ENCODE data around the gene IL5.
"Not testable (repeated sequence)": the region's sequence is repeated elsewhere in the genome, so short reads cannot be mapped to it uniquely, and the experiment has no call there.

Gene IL5

DNA sequence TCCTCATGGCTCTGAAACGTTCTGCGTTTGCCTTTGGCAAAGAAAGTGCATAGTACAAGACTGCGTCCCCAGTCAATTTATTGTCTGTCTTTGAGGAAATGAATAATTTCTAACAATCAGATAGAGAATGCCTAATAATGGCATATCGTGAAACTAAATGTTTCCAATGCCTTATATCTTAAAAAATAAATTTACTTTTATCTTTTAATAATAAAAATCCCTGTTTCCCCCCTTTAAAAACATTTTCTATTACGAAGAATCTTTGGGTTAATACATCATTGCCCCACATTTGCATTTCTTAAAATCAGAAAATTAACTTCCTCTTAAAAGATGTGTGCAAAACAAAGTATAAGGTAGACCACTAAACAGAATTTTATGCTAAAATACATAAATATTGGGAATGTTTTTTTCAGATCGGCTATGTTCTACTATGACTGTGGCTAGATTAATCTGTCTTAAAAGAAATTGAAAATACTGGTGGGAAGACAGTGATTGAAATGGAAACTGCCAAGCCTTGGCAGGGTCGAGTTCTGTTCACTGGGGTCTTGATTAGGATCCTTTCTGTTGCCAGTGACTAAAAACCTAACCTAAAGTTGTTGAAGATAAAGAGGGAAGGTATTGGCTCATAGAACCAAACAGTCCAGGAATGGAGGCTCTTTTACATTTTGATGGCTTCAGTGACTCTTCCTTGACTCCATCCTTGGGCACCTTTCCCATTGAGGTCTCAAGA lies at the start of gene IL5:
Gene IL5, minus strand, starts transcription at position 51 of the 730 bp plus-strand sequence. Its CDS starts 44 bp downstream, at position 7.
- DNase-seq, result no peak

DNA sequence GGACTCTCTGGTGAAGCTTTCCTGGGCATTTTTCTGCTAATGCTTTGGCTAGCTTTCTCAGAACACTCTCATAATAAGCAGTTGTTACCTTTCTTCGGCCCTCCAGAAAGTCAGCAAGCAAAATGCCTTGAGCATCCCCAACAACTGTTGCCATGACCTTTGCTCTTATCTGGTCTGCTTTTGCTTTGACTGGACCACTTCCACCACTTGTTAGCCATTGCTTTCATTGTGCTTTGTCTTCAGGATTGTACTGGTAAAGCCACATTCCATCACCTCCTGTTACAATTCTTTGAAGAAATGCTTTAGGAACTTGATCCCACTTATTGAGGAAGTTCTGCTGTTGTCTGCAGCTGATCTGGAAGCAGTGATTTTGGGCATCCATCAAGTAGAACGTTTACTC lies 49.2 kb upstream of the IL5 start:
- no peak for DNase-seq

DNA sequence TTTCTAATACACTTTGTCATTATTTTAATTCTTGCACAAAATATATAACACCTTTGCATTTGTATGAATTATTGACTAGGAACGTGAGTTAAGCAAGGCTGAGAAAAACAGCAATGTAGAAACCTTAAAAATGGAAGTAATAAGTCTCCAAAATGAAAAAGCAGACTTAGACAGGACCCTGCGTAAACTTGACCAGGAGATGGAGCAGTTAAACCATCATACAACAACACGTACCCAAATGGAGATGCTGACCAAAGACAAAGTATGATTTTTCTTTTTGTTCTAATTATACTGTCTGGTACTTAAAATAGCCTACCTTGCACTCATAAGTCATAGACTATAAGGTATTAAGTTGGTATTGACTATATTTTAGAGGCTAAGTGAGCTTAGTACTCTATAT lies 47.8 kb upstream of the IL5 start:
- DNase-seq, result no peak

DNA sequence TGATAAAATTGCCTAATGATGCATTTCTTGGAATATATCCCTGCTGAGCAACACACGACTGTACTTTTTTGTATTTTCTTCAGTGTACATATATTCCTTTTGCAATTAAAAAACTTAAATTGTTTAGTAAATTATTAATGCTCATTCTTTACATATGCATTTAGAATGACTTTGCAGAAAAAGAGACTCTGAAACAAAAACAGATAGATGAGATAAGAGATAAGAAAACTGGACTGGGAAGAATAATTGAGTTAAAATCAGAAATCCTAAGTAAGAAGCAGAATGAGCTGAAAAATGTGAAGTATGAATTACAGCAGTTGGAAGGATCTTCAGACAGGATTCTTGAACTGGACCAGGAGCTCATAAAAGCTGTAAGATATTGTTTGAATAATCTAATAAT lies 46.1 kb upstream of the IL5 start:
- no peak for DNase-seq

DNA sequence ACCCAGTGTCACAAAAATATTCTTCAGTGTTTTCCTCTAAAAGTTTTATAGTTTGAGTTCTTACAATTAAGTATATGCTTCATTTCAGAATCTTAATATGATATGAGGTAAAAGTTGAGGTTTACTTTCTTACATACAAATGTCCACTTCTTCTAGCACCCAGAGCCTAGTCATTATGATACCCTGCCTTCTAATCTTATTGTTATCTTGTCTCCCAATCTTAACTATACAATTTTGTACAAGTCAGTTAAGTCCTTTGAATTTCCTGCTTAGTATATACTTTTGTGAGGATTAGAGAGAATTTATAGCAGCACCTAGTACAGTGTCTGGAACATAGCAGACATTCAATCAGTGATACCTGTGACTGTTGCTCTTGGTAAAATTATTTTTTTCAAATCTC lies 42.7 kb upstream of the IL5 start:
- no peak for DNase-seq

DNA sequence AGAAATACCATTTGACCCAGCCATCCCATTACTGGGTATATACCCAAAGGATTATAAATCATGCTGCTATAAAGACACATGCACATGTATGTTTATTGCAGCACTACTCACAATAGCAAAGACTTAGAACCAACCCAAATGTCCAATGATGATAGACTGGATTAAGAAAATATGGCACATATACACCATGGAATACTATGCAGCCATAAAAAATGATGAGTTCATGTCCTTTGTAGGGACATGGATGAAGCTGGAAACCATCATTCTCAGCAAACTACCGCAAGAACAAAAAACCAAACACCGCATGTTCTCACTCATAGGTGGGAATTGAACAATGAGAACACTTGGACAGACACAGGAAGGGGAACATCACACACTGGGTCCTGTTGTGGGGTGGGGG lies 41.2 kb upstream of the IL5 start:
- not testable (repeated sequence) for DNase-seq

DNA sequence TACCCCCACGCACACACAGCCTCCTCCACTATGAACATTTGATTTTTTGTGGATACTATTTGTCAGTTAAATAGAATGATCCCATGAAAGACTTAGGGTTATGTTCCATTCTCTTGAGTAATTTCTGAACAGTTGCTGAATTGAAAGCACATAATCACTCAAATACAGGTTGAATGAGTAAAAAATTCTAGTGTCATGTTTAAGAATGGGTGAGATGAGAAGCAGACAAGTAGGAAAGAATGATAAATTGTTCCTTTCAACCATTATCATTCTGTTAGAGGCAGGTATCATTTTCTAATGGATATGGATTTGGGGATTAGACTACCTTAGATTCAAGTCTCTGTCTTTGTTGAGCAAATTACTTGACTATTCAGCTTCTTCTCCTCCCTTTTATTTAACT lies 32.8 kb upstream of the IL5 start:
- no peak for DNase-seq

DNA sequence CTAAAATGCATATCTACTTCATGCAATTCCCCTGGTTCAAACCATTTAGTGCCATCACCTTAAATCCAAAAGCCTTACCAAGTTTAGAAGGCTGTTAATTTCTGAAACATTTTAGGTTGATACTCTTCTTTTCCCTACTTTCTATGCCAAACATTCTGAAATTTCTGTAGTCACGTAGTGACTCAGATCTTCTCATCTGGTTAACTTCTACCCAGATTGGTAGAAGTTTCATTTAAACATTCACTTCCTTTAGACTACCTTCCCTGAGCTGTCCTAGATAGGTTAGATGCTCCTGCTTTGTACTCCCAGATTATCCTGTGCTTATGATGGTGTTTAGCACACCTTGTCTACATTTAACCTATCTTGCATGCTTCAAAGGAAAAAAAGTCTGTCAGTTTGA lies 23.3 kb upstream of the IL5 start:
- no peak for DNase-seq

DNA sequence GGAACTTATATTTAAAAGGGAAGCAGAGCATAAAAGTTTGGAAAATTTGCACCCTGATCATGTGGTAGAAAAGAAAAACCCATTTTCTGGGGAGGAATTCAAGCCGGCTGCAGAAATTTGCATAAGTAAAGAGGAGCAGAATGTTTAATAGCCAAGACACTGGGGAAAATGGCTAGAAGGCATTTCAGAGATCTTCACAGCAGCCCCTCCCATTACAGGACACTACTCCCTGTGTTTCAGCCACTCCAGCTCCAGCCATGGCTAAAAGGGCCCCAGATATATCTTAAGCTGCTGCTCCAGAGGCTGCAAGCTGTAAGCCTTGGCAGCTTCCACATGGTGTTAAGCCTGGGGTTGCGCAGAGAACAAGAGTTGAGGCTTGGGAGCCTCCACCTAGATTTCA lies 21.2 kb upstream of the IL5 start:
- not testable (repeated sequence) for DNase-seq

DNA sequence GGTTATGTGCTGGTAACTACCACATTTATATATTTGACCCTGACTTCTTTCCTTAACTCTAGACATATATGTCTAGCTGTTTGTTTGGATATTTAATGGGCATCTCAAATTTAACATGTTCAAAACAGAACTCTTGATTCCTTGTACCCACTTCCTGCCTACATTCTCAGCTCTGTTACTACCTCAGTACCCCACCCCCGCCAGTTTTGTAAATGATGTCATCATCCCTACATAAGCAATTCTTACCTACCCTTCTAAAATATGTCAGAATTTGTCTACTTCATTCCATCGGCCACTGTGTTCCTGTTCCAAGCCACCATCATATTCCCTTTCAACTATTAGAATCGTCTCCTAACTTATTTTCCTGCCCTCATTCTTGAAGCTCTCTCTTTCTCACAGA lies 18.3 kb upstream of the IL5 start:
- DNase-seq, result no peak

DNA sequence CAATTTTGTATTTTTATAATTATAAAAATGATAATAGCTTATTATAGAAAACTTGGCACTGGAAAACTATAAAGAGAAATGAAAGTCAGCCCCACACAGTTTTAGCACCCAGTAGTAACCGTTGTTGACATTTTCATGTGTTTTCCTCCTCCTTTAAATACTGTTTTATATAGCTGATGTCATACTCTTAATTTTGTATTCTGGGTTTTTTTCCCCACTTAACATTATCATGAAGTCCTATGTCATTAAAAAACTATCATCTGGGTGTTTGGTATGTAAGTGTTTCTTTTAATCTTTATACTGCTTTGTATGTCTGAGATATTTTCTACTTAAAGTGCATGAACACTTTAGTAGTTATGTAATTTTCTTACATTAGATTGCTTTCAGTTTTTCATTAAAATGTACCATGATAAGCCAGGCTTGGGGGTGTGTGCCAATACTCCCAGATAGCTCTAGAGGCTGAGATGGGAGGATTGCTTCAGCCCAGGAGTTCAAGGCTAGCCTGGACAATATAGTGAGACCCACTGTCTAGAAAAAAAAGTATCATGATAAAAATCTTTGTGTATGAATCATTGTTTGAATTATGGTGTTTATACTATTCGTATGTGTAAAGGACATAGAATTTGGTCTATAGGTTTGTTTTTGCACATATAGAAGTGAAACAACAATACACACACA lies 16.2 kb upstream of the IL5 start:
- no peak for DNase-seq

DNA sequence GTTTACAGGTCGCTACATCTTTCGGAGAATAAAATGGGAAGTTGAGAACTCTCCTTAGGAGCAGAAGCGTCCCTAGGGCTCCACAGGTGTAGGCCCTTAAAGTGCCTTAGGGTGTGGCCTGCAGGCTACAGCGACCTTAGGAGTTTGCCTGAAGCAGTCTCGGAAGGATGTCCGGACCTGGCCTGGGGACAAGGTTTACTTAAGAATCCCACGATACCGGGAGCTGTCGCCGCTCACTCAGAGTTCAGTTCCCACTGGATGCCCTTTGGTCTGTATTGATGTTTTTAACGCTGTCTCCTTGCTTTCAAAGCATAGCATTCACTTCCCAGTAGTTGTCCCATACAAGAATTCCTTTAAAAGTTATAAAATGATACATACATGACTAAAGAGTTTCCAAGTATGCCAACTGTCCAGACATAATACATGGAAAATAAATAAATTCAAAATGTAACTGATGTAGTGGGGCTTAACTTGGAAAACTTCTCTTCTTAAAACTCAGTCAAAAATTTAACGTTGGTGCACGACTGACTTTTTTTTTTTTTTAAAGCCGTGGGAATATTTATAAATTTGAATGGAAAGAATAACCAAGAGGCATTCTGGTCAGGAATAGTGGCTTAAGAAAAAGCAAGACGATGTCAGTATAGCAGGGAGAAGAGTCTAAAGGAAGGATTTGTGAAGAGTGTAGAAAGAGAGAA lies 14.3 kb upstream of the IL5 start:
- DNase-seq, result peak; percentile 0

DNA sequence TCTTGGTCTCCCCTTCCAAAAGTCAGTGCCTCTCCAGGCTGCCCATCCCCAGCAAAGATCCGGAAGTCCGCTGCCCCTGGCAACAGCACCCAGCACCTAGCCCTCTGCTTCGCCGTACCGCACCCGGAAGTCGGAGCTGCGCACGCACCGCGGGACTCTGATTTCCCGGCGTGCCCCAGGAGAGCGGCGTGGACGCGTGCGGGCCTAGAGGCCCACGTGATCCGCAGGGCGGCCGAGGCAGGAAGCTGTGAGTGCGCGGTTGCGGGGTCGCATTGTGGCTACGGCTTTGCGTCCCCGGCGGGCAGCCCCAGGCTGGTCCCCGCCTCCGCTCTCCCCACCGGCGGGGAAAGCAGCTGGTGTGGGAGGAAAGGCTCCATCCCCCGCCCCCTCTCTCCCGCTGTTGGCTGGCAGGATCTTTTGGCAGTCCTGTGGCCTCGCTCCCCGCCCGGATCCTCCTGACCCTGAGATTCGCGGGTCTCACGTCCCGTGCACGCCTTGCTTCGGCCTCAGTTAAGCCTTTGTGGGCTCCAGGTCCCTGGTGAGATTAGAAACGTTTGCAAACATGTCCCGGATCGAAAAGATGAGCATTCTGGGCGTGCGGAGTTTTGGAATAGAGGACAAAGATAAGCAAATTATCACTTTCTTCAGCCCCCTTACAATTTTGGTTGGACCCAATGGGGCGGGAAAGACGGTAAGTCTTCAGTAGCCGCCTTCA lies 13.6 kb upstream of the IL5 start, which contains the start of gene RAD50:
Gene RAD50, plus strand, starts transcription at position 215 of the 715 bp plus-strand sequence. Its CDS starts 348 bp downstream, at position 563.
- DNase-seq, result peak; percentile 17

DNA sequence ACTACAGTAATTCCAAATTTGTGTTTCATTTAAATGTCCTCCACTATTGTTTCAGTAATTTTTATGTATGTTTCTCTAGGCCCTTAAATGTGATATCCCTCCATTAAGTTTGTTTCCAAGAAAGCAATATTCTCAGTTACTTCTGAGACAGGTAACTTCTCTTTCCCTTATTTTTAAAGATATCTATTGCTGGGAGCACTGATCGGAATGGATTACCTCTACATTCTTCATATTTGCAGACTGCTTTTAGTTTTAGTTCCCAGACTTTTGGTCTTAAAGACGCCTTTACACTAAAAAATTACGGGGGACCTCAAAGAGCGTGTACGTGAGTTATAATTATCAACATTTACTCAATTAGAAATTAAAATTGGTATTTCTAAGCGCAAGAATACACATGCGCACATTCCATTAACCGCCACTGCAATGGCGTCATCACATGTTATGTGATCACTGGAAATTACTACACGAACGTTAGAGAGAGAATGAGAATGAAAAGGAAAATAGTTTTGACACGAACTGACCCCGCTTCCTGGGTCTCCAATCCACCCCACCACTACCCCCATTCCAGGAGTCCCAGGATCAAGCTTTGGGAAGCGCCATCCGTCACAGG lies 12.9 kb upstream of the IL5 start:
- DNase-seq, result no peak

DNA sequence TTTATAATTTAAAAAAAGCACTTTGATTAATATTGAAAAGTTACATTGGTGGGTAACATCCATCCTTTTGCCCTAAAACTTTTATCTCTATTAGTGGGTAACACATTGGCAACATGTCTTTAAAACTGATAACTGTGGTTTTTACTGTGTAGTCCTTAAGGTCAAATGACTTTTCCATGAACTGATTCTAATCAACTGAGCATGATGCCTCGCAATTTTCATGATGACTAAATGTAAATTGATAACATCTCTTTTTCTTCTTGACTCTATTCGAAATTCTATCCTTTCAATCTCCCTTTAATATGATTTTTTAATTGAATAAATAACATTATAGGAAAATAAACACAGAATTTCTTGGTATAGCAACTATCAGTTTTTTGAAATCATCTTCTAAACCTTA lies 6.3 kb upstream of the IL5 start:
- no peak for DNase-seq

DNA sequence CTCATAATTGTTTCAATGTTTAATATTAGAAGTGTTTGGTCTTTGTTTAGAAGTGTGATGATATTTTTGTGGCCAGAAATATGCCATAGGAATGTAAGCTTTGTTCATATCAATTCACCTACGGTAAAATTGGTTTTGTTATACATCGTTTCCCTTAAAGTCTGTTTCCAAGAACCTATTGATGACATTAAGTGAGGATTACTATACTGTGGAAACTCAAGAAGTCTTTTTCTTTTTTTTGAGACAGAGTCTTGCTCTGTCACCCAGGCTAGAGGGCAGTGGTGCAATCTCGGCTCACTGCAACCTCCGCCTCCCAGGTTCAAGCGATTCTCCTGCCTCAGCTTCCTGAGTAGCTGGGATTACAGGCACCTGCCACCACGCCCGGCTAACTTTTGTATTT lies 5.5 kb upstream of the IL5 start:
- DNase-seq, result not testable (repeated sequence)

DNA sequence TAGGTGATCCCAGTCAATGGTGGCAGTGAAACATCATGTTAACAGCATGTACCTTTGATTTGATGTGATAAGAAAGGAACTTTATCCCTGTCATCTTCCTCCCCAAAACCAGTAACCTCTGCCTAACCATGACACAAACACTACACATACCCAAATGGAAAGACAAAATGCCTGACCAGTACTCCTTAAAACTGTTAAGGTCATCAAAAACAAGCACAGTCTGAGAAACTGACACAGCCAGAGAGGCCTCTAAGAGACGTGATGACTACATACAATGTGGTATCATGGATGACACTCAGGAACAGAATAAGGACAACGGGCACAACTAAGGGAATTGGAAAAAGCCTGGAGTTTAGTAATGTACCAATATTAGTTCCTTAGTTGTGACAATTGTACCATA lies 3.9 kb upstream of the IL5 start:
- no peak for DNase-seq

DNA sequence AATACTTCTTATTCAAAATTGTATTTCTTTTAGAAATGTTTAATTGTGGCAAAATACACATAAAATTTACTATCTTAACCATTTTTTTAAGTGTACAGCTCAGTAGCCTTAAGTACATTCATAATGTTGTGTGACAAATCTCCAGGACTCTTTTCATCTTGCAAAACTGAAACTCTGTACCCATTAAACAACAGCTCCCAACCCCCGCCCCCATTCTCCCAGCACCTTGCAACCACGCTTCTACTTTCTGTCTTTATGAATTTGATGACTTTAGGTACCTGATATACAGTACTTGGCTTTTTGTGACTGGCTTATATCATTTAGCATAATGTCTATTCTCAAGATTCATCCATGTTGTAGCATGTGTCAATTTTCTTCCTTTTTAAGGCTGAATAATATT lies 2.8 kb upstream of the IL5 start:
- DNase-seq, result no peak

DNA sequence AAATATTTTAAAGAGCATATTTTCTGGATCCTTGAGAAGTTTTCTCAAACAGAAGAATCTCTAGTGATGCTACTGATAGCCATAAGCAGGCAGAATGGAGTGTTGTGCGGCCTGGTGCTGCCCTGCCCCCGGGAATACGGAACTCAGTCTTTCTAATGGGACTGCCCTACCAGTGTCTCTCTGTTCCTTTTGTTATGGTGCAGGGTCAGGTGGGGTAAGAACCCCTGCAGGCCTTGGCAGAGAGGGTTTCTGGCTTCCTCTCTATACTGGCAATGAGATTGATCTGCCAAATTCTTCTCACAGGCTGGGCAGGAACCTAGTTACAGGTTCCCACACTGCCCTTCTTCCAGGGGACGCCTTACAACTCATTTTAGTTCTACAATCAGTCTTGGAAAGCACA lies 2.6 kb downstream of the IL5 start:
- DNase-seq, result no peak

DNA sequence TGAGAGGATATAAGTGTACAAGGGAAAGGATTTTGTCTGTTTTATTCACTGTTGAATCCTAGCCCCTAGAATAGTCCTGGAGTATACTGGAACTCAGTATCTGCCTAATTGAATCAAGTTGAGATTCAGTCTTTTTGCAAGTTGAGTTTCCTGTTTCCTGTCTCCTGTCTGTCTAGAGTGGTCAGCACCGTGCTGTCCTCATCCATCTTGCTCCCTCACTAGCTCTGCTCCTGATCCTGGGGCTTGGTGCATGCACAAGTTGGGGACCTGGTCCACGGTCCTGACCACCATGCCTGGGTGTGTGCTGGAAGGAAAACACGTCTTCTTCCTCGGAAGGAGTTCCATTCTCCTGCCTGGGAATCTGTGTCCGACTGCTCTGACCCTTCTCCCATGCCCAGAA lies 3.2 kb downstream of the IL5 start:
- no peak for DNase-seq

DNA sequence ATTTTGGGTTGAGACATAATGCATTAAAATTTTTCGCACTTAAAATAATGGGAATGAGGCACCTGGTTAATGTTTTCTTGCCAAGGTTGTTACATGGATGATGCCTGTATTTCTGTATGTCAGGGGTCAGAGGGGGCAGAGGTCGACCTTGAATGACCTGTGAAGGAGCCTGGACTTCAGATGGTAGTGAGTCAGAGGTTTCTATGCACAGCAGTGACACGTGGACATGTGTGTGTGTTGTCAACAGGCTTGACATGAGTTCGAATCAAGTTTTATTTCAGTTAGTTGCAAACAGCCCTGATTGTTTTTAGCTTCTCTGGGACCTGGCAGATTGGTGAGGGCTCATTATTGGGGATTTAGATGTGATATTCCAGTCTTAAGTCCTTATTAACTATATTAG lies 3.6 kb downstream of the IL5 start:
- no peak for DNase-seq

DNA sequence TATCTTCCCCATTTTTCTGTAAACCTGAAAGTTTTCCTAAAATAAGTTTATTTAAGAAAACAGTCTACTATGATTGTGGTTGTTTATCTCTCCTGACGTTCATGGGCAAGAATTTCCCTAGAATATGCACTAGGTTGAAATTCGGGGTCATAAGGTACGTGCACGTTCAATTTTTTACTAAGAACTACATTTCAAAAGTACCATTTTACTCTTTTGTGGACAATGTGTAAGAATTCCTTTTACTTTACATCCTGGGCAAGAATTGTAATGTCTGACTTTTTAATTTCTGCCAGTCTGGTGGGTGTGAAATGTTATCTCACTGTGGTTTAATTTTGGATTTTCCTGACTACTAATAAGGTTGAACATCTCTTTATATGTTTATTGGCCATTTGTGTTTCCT lies 12.4 kb downstream of the IL5 start:
- no peak for DNase-seq

Measured in DMS79 (cell line).